Measurements from ENCODE around the gene ANKRD11.
A peak's percentile ranks its signal among the peaks of the same experiment; 100 is the strongest.
"Not testable (repeated sequence)": the region's sequence is repeated elsewhere in the genome, so short reads cannot be mapped to it uniquely, and the experiment has no call there.

Gene ANKRD11

DNA sequence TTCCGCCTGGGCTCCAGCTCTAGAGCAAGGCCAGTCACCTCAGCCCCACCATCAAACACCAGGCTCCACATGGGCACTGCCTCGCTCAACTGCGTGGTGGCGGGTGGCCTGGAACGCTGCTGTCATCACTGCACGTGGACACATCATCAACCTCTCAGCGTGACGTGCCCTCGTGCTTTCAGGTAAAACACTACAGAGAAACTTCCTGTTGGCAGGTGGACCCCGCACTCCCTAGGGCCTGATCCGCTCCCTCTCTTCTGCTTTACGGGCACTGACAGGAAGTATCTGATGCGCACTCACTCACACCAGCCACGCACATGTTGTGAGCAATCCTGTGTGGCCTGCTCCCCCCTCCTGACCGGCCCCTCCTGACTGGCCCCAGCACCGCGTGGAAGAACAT lies 87.4 kb downstream of the ANKRD11 start:
- no peak for DNase-seq (ENCODE audit: low spot score)

DNA sequence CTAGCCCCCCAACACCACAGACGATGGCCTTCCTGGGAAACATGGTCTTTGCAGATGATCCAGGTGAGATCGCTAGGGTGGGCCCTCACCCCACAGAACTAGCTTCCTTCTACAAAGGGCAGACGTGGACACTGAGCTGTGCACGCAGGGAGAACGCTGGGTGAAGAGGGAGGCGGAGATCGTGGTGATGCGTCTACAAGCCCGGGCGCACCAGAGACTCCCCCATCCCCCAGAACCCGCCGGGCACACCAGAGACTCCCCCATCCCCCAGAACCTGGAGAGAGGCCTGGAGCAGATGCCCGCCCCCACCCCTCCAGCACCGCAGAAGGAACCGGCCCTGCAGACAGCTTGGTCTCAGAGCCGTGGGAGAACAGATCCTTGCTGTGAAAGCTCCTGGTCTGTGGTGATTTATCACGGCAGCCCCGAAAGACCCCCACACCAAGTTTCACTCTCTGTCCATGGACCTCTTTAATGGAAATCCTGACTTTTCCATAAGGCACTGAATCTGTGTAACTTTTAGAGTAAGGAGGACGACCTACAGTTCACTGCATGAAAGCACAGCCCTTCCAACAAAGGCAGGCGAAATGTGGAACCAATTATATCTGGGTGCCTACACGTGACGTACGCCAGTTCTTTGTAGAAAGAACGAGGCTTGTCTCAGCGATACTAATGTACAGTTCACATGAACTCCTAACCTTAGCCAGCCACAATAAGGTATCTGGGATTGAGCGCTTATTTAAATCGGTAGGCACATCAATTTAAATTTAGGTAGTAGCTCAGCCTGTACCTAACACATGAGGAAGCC lies 88.5 kb downstream of the ANKRD11 start:
- DNase-seq (ENCODE audit: low spot score), result no peak

GRCh38 chr16:89401205-89401604 lies 89.2 kb downstream of the ANKRD11 start:
- no peak for DNase-seq (ENCODE audit: low spot score)

DNA sequence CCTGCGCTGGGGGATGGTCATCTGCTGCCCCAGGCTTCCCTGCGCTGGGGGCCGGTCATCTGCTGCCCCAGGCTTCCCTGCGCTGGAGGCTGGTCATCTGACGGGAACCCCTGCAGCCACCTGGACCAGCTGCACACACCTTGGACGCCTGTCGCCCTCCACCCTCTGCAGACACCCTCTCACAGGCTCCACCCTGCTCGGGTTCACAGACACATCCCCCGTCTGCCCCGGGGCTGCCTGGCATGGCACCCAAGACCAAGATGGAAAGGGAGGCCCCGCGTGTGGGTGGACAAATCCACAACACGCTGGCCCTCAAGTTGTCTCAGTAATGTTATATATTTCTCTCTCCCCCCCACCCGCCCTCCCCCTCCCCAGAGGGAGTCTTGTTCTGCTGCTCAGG lies 89.6 kb downstream of the ANKRD11 start:
- no peak for DNase-seq (ENCODE audit: low spot score)

DNA sequence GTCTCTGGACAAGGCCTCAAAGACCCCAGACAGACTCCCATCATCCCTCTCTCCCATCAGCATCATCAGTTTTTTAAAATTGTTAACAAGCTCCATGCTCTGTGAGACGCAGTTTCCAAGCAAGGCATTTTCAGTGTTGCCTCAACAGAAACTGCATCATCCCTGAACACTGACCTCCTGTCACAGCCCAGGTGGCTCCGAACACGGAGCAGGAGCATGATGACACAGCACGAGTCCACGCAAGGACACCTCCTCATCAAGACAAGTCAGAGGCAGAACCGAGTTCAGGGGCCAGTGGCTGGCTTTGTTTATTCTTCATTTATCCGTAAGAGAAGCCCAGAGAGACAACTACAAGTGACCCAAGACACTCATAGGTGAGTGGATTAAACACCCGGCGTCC lies 91.4 kb downstream of the ANKRD11 start:
- DNase-seq (ENCODE audit: low spot score), result no peak

- DNase-seq (ENCODE audit: low spot score), result no peak
These were observed 93.0 kb downstream of the ANKRD11 start for GRCh38 chr16:89397331-89397861.

- no peak for DNase-seq (ENCODE audit: low spot score)
These were observed 94.2 kb downstream of the ANKRD11 start for GRCh38 chr16:89396156-89396555.

DNA sequence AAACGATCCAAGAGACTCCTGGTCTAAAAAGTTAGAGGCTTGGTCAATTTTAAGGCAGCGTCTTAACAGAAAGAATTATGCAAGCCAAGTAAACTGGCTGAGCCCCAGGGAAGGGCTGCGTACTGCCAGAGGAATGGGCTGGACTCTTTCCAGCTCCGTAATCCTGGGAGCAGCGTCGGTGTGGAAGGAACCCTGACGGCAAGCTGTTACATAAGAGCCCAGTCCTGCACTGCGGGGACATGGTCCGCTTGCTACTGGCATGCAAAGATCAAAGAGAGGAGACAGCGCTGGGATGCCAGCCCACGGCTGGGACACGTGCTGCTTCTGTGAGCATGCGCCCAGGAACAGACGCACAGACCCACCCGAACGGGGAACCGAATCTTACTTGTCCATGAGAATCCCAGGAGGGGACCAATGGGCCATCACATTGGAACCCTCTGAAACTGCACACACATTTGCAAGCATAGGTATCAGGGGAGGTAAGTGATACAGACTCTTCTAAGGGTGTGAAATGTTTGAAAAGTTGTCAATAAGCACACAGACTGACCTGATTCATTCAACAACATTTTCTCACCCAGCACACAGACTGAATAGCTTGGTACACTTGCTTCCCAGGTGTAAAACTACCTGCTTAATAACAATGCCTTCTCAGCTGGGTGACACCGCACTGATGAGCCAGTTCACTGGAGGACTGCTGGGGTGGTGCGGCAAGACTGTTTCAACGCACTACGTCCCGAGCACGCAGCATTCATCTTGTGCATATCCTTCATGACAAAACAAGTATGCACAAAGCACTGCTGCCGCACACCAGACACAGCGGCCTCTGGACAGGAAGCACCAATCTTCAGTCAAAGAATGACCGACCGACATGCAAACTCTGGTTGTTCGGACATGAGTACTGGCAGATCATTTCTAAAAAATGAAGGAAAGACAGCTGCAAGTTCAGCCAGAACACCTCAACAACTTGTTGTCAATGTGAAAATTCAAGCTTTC lies 94.9 kb downstream of the ANKRD11 start:
- no peak for DNase-seq (ENCODE audit: low spot score)

DNA sequence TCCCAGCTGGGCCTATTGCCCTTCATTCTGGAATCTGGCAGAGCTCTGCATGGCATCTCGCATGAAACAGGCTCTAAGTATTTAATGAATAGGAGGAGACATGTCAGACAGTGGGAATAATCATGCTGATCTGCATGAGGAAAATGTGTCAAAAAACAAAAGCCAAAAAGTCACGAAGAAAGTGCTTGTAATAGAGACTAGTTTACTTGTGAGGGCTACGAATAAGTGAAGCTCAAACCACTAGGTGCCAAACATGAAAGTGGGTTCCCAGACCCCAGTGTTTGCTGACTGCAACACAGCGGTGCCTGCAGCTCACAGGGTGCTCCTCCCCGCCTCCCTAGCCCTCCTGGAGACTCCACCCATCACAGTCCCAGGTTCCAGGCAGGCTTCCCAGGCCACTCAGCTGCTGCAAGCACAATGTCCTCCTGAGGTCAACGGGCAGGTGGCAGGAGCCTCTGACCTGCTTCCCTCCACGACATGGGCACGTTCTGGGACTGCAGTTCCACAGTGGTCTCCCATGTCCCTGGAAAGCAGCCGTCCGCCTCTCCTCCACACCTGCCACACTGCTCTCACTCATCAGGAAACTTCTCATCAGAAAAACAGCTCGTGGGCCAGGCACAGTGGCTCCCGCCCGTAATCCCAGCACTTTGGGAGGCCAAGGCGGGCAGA lies 96.5 kb downstream of the ANKRD11 start:
- DNase-seq (ENCODE audit: low spot score), result no peak

DNA sequence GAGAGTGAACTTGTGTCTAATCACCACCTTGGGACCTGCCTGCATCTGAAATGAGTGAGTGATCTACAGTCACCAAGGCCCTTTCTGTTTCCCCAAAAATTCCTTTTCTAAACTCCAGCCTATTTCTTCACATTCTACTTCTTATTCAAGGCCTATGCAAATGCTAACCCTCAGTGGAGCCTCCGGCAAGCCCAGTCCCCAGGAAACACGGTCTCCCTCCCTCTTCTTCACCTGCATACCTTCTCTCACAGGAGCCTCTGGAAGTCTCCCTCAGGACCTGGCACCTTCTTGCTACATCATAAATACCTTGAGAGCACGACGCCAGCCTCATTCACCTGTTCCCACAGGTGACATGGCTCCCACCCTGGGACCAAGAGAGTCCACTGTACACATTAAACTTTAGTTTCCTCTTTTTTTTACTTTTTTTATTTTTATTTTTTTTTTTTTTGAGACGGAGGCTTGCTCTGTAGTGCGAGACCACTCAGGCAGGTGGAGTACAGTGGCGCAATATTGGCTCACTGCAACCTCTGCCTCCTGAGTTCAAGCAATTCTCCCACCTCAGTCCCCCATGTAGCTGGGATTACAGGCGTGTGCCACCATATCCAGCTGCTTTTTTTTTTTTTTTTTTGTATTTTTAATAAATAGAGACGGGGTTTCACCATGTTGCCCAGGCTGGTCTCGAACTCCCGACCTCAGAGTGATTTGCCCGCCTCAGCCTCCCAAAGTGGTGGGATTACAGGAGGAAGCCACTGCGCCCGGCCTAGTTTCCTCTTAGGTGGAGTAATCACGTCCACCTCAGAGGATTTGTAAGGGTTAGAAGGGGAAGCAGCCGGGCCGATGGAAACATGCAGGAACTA lies 97.3 kb downstream of the ANKRD11 start:
- no peak for DNase-seq (ENCODE audit: low spot score)

- DNase-seq (ENCODE audit: low spot score), result not testable (repeated sequence)
These were observed 100.2 kb downstream of the ANKRD11 start for GRCh38 chr16:89390224-89390583.

- DNase-seq (ENCODE audit: low spot score), result not testable (repeated sequence)
These were observed 100.7 kb downstream of the ANKRD11 start for GRCh38 chr16:89389504-89390223.

GRCh38 chr16:89388536-89388935 lies 101.8 kb downstream of the ANKRD11 start:
- DNase-seq (ENCODE audit: low spot score), result no peak

DNA sequence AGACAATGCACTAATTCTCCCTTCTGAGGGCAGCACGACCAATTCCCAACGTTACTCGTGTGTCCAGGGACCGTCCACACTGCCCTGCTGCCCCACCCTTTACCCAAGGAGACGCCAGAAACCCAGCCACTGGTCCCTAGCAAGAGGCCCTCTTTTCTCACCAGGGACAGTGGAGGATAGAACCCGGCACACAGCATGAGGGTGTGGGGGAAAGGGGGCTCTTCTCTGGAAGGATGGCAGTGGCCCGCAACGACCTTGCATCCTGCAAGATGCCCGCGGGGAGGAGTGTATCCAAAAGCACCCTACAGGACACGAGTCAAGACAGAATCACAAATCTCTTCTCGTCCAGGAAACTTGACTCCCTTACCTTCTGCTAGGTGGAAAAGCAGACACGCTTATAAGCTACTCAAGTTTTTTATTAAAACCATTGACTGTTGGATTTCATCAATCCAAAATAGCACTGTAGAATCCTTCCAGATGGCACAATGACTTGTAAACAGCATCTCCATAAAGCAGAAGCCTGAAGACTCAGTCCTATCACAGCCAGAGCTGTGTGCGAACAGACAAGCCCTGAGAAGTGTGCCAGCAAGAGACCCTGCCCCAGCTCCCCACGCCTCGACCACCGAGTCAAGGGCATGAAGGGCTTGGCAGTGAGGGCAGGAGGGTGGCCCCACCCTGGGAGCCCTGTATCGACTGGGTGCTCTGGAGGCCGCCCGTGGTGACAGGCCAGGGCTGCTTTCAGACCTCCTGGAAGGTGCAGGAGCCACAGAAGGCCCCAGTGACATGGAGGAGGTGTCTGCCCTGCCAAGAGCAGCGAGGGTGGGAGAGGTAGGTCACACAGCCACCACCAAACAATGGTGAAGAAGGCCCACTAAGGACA lies 103.8 kb downstream of the ANKRD11 start:
- no peak for DNase-seq (ENCODE audit: low spot score)

DNA sequence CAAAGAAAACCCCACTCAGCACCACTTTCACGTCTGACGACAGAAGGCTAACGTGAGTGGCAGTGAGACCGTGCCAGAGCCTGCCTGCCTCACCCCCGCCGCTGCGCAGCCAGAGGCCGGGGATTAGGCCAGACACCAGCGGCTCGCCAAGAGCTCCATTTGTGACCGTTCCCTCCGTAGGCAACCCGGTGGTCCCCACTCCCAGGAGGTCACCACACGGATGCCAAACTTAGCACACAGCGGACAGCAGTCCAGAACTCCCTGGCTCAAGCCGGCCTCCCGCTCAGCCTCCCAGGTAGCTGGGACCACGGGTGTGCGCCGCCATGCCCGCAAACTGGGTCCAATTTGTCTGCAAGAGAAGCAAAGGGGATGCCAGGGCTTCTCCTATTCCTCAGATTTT lies 104.6 kb downstream of the ANKRD11 start:
- no peak for DNase-seq (ENCODE audit: low spot score)

GRCh38 chr16:89384282-89384681 lies 106.1 kb downstream of the ANKRD11 start:
- no peak for DNase-seq (ENCODE audit: low spot score)

- DNase-seq (ENCODE audit: low spot score), result peak; percentile 66
These were observed 107.0 kb downstream of the ANKRD11 start for GRCh38 chr16:89383095-89384003.

- not testable (repeated sequence) for DNase-seq (ENCODE audit: low spot score)
These were observed 107.8 kb downstream of the ANKRD11 start for GRCh38 chr16:89382555-89382954.

All from ecto neural progenitor cell (in vitro differentiated cells).